C4-2B (cell line): ENCODE measurements around the gene MIPOL1.

Source experiments
- H3K27ac ChIP-seq: fragments of 450-650 bp; 2 replicates; pipeline ENCODE4 v1.5.1; 2017
- ZFX ChIP-seq: fragments of 450-650 bp; IDR thresholded peaks from 2 replicates; pipeline ENCODE4 v1.6.1; 2017
- TF ChIP-seq, protein P1 (sequence below): fragments of 450-650 bp; conservative IDR thresholded peaks from 2 replicates; pipeline ENCODE4 v1.5.1; 2017; ENCODE audit warnings: mild to moderate bottlenecking

MIPOL1 gene

DNA sequence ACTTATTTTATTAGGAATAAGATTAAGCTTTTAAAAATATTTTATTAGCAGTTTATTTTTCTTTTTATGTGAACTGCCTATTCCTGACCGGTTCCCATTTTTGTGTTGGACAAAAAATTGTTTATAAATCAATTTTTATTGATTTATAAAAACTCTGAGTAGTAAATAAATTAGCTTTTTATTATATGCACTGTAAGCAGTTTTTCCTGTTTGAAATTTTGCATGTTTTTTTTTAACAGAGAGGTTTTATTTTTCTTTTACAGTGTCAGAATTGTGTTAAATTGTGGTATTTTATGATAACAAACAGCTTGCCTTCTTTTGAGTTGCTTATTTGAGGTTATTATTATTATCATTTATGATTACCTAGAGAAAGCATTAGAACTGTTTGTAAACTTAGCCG lies 329.3 kb downstream of the MIPOL1 start:
- H3K27ac ChIP-seq, result no peak overlapping the region
- no peak for TF ChIP-seq ZFX
- TF ChIP-seq, protein P1, sequence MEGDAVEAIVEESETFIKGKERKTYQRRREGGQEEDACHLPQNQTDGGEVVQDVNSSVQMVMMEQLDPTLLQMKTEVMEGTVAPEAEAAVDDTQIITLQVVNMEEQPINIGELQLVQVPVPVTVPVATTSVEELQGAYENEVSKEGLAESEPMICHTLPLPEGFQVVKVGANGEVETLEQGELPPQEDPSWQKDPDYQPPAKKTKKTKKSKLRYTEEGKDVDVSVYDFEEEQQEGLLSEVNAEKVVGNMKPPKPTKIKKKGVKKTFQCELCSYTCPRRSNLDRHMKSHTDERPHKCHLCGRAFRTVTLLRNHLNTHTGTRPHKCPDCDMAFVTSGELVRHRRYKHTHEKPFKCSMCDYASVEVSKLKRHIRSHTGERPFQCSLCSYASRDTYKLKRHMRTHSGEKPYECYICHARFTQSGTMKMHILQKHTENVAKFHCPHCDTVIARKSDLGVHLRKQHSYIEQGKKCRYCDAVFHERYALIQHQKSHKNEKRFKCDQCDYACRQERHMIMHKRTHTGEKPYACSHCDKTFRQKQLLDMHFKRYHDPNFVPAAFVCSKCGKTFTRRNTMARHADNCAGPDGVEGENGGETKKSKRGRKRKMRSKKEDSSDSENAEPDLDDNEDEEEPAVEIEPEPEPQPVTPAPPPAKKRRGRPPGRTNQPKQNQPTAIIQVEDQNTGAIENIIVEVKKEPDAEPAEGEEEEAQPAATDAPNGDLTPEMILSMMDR, result no peak

GRCh38 chr14:37539992-37540391 lies 342.3 kb downstream of the MIPOL1 start:
- H3K27ac ChIP-seq, result no peak overlapping the region
- TF ChIP-seq ZFX, result no peak
- TF ChIP-seq, protein P1, result no peak

DNA sequence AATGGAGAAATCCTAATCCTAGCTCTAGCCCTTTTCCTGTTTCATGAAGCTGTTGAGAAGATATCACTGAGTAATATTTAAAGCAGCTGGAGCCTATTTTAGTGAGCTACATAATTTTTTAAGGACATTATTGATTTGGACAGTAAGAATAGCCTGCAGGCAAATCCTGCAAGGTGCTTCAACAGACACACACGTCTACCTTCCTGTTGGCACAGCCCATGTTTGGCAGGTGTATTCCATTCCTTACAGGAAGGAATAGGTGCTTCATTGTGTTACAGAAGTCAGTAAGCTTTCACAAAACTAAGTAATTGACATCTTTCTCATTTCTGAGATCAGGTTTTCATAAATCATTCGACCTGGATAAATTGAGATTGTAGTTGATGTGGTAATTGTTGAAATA lies 346.7 kb downstream of the MIPOL1 start:
- TF ChIP-seq, protein P1, result no peak
- TF ChIP-seq ZFX, result no peak

DNA sequence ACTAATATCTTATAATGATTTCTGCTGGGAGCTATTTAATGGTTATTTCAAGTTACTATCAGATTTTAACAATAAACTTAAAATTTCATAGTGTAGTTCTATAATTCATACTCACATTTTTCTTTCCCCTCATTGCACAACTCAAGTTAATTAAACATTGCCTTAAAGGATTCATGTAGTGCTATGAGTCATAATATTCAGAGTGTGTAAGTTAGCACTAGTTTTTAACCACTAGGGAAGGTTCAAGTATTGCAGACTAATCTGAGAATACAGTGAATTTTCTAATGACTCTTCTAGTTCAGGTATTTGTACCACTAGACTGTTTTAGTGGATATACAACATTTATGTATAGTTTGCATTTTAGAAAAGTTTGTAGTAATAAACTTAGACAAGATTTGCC lies 347.4 kb downstream of the MIPOL1 start:
- TF ChIP-seq ZFX, result no peak
- TF ChIP-seq, protein P1, result 0 out of 2 replicates have a peak, but pooled peaks have one; percentile 5
- H3K27ac ChIP-seq, result no peak overlapping the region

More for the DNA sequence above, 346.7 kb downstream of the MIPOL1 start:
- no peak overlapping the region for H3K27ac ChIP-seq

DNA sequence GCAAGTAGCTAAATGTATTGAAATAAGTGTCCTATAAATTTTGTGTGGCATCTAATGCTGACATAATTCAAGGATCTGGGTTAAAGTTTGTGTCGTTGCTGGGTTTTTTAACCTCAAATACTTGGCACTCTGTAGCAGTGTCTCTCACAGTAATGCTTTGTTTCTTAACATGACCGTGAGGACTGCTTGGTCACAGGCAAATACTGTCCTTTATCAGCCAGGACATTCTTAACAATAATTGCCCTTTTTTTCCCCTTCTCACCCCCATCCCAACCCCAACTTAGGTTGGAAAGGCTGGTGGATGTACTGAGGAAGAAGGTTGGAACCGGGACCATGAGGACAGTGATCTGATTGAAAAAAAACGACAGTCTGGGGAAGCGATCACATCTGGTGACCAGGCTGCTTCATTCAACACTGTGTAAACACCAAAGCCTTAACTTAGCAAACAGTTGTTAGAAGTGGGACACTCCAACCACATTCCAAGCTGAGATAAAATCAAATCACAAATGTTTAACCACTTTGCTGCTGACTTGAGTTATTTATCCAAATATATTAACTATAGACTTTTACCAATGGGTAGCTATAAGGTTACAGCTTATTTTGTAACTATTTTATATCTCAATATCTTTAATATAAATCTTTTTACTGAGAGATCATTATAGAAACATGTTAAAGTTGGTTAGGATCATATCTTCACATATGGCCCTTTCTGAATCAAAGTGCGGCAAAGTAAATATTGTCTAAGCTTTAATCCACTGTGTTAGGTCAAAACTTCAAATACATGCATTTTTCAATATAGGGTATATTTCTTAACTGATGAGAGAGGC lies 349.1 kb downstream of the MIPOL1 start:
- TF ChIP-seq ZFX, result no peak
- TF ChIP-seq, protein P1, result no peak
- no peak overlapping the region for H3K27ac ChIP-seq

GRCh38 chr14:37550511-37550910 lies 352.8 kb downstream of the MIPOL1 start:
- TF ChIP-seq, protein P1, result no peak
- no peak for TF ChIP-seq ZFX

GRCh38 chr14:37551119-37551518 lies 353.4 kb downstream of the MIPOL1 start:
- H3K27ac ChIP-seq, result no peak overlapping the region
- TF ChIP-seq, protein P1, result no peak
- TF ChIP-seq ZFX, result no peak

More at GRCh38 chr14:37550511-37550910, 352.8 kb downstream of the MIPOL1 start:
- no peak overlapping the region for H3K27ac ChIP-seq
